GM20431 (cell line): Measurements from ENCODE around the gene PTPRD.

Experiments
- in situ Hi-C: fragments of 300-500 bp; cut with MseI, MboI; formaldehyde crosslinking; loops from one replicate; pipeline ENCODE4 v1.15.0; 2020; ENCODE audit warnings: low sequenced_read_pairs; ENCODE audit not compliant: unreplicated experiment

The PTPRD gene

GRCh38 chr9:8622222-8622802 lies 1990.5 kb downstream of the PTPRD start:
- in situ Hi-C loops: no loop called here

GRCh38 chr9:8621416-8621815 lies 1991.4 kb downstream of the PTPRD start:
- in situ Hi-C loops: no loop called here

GRCh38 chr9:8616414-8616813 lies 1996.4 kb downstream of the PTPRD start:
- in situ Hi-C loops: no loop called here

GRCh38 chr9:8614926-8615440 lies 1997.8 kb downstream of the PTPRD start:
- in situ Hi-C loops: no loop called here

GRCh38 chr9:8613346-8613825 lies 1999.4 kb downstream of the PTPRD start:
- in situ Hi-C loops: no loop called here

GRCh38 chr9:8611153-8611552 lies 2001.6 kb downstream of the PTPRD start:
- in situ Hi-C loops: no loop called here

- in situ Hi-C loops: no loop called here
Measured at GRCh38 chr9:8610256-8610655, 2002.5 kb downstream of the PTPRD start.

- in situ Hi-C loops: no loop called here
Measured at GRCh38 chr9:8605096-8605495, 2007.7 kb downstream of the PTPRD start.

- in situ Hi-C loops: no loop called here
Measured at GRCh38 chr9:8604201-8604600, 2008.6 kb downstream of the PTPRD start.

GRCh38 chr9:8600914-8601680 lies 2011.7 kb downstream of the PTPRD start:
- in situ Hi-C loops: no loop called here

- in situ Hi-C loops: no loop called here
Measured at GRCh38 chr9:8599937-8600336, 2012.9 kb downstream of the PTPRD start.

GRCh38 chr9:8589476-8589875 lies 2023.3 kb downstream of the PTPRD start:
- in situ Hi-C loops: no loop called here

- in situ Hi-C loops: no loop called here
Measured at GRCh38 chr9:8585036-8585435, 2027.8 kb downstream of the PTPRD start.

GRCh38 chr9:8579661-8580060 lies 2033.1 kb downstream of the PTPRD start:
- in situ Hi-C loops: no loop called here

GRCh38 chr9:8576741-8577140 lies 2036.1 kb downstream of the PTPRD start:
- in situ Hi-C loops: no loop called here

GRCh38 chr9:8574846-8575245 lies 2038.0 kb downstream of the PTPRD start:
- in situ Hi-C loops: no loop called here

GRCh38 chr9:8572209-8572608 lies 2040.6 kb downstream of the PTPRD start:
- in situ Hi-C loops: no loop called here

GRCh38 chr9:8571643-8572042 lies 2041.2 kb downstream of the PTPRD start:
- in situ Hi-C loops: no loop called here

GRCh38 chr9:8570776-8571175 lies 2042.0 kb downstream of the PTPRD start:
- in situ Hi-C loops: no loop called here

GRCh38 chr9:8569823-8570222 lies 2043.0 kb downstream of the PTPRD start:
- in situ Hi-C loops: no loop called here

- in situ Hi-C loops: no loop called here
Measured at GRCh38 chr9:8567963-8568579, 2044.7 kb downstream of the PTPRD start.
